HEK293T (cell line): ENCODE data around the gene MYOZ3.

Experiments used
- CTCF ChIA-PET: fragments of 350-600 bp; formaldehyde crosslinking; extraction: SDS; loops from one replicate; lab custom pipeline; 2021; ENCODE audit warnings: antibody characterized with exemption, inconsistent platforms; lab: Yijun Ruan, JAX
- POLR2A ChIA-PET: fragments of 350-600 bp; formaldehyde crosslinking; extraction: SDS; loops from one replicate; lab custom pipeline; 2020; ENCODE audit warnings: antibody characterized with exemption, inconsistent platforms; lab: Yijun Ruan, JAX
- DNase-seq: peaks from one replicate; pipeline ENCODE4 v3.0.0; 2012; ENCODE audit warnings: mixed read lengths; ENCODE audit errors: extremely low spot score
- ARNT ChIP-seq: fragments of 450-650 bp; IDR thresholded peaks from 2 replicates; pipeline ENCODE4 v1.6.1; 2017; ENCODE audit warnings: mild to moderate bottlenecking
- BHLHE40 ChIP-seq: fragments of 450-650 bp; IDR thresholded peaks from 2 replicates; pipeline ENCODE4 v1.6.1; 2016; ENCODE audit warnings: mild to moderate bottlenecking, moderate library complexity, borderline replicate concordance
- CTBP1 ChIP-seq: fragments of 450-650 bp; IDR thresholded peaks from 2 replicates; pipeline ENCODE4 v1.6.1; 2016; ENCODE audit warnings: borderline replicate concordance
- ELF4 ChIP-seq: fragments of 450-650 bp; IDR thresholded peaks from 2 replicates; pipeline ENCODE4 v1.6.1; 2017; ENCODE audit warnings: antibody characterized with exemption
- FOXA1 ChIP-seq: fragments of 450-650 bp; IDR thresholded peaks from 2 replicates; pipeline ENCODE4 v1.6.1; 2016; ENCODE audit warnings: mild to moderate bottlenecking
- FOXK2 ChIP-seq: fragments of 450-650 bp; IDR thresholded peaks from 2 replicates; pipeline ENCODE4 v1.6.1; 2016; ENCODE audit warnings: mild to moderate bottlenecking
- FOXM1 ChIP-seq: fragments of 450-650 bp; IDR thresholded peaks from 2 replicates; pipeline ENCODE4 v1.6.1; 2017; ENCODE audit warnings: mild to moderate bottlenecking, borderline replicate concordance
- HDGF ChIP-seq: fragments of 450-650 bp; IDR thresholded peaks from 2 replicates; pipeline ENCODE4 v1.6.1; 2017; ENCODE audit warnings: antibody characterized with exemption, borderline replicate concordance
- L3MBTL2 ChIP-seq: fragments of 450-650 bp; conservative IDR thresholded peaks from 2 replicates; pipeline ENCODE4 v1.6.1; 2016; ENCODE audit warnings: mild to moderate bottlenecking
- LEF1 ChIP-seq: fragments of 450-650 bp; IDR thresholded peaks from 2 replicates; pipeline ENCODE4 v1.6.1; 2017; ENCODE audit warnings: mild to moderate bottlenecking, borderline replicate concordance
- NFRKB ChIP-seq: fragments of 450-650 bp; IDR thresholded peaks from 2 replicates; pipeline ENCODE4 v1.6.1; 2016; ENCODE audit warnings: mild to moderate bottlenecking, moderate library complexity
- SP1 ChIP-seq: fragments of 450-650 bp; IDR thresholded peaks from 2 replicates; pipeline ENCODE4 v1.6.1; 2017
- SUZ12 ChIP-seq: fragments of 450-650 bp; IDR thresholded peaks from 2 replicates; pipeline ENCODE4 v1.6.1; 2016; ENCODE audit warnings: mild to moderate bottlenecking
- TARDBP ChIP-seq: fragments of 450-650 bp; IDR thresholded peaks from 2 replicates; pipeline ENCODE4 v1.6.1; 2016
- ZNF384 ChIP-seq: fragments of 450-650 bp; IDR thresholded peaks from 2 replicates; pipeline ENCODE4 v1.6.1; 2016
- TF ChIP-seq, protein P1 (sequence below): fragments of 450-650 bp; IDR thresholded peaks from 2 replicates; pipeline ENCODE4 v1.6.1; 2016

Gene MYOZ3

DNA sequence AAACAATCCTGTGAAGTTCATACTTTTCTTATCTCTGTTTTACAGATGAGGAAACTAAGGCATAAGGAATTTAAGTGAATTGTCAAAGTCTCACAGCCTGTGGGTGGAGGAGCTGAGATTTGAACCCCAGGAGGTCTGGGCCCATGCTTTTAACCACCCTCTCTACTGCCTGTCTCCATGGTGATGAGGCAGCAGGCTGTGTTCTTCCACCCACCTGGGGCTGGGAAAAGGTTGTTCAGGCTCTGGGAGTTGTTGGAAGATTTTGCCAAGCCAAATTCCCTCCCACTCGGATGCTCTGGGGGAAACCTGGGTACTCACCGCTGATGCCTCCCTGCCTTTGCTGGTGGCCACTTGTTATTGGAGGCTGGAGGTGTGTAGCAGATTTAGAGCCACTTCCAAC is 38.9 kb upstream of the MYOZ3 start:
- ChIA-PET POLR2A (no interaction called here), CTCF (no interaction called here)
- DNase-seq = no peak
- no peak for TF ChIP-seq FOXA1
- no peak for TF ChIP-seq ARNT
- no peak for TF ChIP-seq CTBP1
- TF ChIP-seq, protein P1, sequence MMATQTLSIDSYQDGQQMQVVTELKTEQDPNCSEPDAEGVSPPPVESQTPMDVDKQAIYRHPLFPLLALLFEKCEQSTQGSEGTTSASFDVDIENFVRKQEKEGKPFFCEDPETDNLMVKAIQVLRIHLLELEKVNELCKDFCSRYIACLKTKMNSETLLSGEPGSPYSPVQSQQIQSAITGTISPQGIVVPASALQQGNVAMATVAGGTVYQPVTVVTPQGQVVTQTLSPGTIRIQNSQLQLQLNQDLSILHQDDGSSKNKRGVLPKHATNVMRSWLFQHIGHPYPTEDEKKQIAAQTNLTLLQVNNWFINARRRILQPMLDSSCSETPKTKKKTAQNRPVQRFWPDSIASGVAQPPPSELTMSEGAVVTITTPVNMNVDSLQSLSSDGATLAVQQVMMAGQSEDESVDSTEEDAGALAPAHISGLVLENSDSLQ = no peak
- TF ChIP-seq BHLHE40 = no peak
- no peak for TF ChIP-seq SUZ12
- no peak for TF ChIP-seq FOXM1
- TF ChIP-seq SP1 = no peak
- TF ChIP-seq L3MBTL2 = no peak
- no peak for TF ChIP-seq FOXK2
- no peak for TF ChIP-seq ZNF384
- TF ChIP-seq TARDBP = no peak
- TF ChIP-seq ELF4 = no peak

DNA sequence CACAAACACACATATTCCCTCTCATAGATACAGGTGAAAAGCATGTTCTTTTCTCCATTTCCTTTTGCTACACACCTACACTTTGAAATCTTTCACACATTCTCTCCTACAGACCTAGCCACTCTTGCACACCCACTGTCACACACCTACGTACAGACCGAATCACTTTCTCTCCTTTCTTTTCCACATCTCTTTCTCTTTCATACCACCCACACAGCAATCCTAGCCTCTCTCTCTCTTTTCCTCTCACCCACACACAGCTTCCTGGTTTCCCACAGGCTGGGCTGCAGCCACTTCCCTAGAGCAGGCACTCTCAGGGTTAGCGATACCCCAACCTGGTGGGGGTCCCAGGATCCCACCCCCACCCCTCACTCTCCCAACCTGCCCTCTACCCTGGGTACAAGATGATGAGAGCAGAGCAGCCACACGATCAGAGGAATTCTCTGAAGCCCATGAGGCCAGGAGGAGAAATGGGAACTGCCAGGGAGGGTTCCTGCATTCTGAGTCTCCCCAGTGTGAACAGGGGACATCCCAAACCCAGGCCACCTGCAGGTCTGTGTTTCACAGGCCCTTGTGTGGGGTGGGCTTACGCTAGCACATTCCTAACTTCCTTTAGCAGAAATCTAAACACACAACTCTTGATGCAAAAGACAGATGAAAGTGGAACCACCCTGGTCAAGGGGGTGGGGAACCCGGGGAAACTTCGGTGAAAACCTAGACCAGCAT is 37.7 kb upstream of the MYOZ3 start:
- ChIA-PET CTCF (interaction anchor here (0.6 kb wide), 1 partner anchor 29 kb away, joined by 3 read pairs; no protein-coding TSS in a partner anchor), POLR2A (no interaction called here)
- no peak for DNase-seq
- TF ChIP-seq SUZ12 (no peak), NFRKB (no peak), FOXM1 (no peak), LEF1 (no peak), ZNF384 (no peak), ELF4 (no peak), FOXA1 (no peak), BHLHE40 (no peak), ARNT (no peak), CTBP1 (no peak), FOXK2 (no peak), HDGF (no peak), SP1 (no peak), L3MBTL2 (no peak), TARDBP (no peak)
- TF ChIP-seq, protein P1 = no peak

DNA sequence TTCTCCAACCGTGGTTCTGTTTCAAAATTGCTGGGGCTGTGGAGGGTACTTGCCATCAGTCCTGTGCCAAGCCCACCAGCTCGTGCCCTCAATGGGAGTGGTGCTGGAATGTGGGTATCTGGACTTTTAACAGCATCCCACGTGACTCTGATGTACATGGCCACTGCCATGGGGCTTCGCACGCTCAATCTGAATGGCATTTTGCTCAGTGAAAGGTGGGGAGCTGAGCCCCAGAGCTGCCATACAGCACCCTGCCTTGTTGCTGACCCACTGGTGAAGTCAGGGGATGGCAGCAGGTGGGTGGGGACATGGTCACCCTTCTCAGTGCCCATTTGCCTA is 37.2 kb upstream of the MYOZ3 start:
- CTCF ChIA-PET = interaction anchor here (0.6 kb wide), 1 partner anchor 28 kb away, joined by 3 read pairs; no protein-coding TSS in a partner anchor
- DNase-seq = no peak
- TF ChIP-seq FOXM1 (no peak), SUZ12 (no peak), FOXA1 (no peak), SP1 (no peak), ELF4 (no peak), FOXK2 (no peak), L3MBTL2 (no peak), ZNF384 (no peak), HDGF (no peak), ARNT (no peak), CTBP1 (no peak), NFRKB (no peak), TARDBP (no peak)
- TF ChIP-seq, protein P1 = no peak
- POLR2A ChIA-PET = no interaction called here

DNA sequence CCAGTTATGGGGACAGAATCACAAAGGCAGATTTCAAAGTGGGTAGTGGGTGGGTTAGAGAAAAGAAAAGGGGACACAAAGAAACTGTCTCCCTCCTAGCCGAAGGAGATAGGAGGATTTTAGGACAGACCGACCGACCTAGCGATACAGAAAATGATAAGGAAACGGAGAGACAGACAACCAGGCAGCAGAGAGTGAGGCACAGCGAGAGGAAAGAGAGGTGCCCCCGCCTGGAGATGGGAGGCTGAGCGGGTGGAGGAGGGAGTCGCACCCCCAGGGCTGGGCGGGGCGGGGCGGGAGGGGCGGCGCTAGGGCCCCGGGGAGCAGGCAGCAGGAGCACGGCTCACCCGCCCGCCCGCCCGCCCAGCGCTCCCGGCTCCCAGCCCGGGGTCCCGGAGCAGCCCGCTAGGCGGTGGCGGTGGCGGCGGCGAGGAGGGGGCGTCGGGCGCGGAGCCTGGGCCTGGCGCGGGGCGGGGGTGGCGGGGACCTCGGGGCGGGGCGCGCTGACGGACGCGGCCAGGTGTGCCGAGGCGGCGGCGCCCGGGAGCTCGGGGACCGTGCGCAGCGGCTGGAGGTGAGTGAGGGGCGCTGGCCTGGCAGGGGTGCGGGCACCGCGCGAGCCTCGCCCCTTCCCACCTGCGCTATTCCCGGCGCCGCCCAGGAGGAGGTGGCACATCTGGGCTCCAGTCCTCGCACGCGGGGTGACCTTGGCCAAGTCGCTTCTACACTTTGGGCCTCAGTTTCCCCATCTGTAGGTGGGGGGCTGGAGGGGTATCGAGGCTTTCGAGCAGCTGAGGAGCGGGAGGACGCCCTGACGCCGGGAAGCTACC is 36.5 kb upstream of the MYOZ3 start:
- ChIA-PET CTCF (no interaction called here), POLR2A (no interaction called here)
- TF ChIP-seq, protein P1 = no peak
- no peak for TF ChIP-seq NFRKB
- no peak for TF ChIP-seq L3MBTL2
- TF ChIP-seq CTBP1 = no peak
- no peak for TF ChIP-seq FOXM1
- no peak for TF ChIP-seq ZNF384
- TF ChIP-seq TARDBP = no peak
- TF ChIP-seq ELF4 = no peak
- TF ChIP-seq FOXA1 = no peak
- no peak for TF ChIP-seq SP1
- no peak for TF ChIP-seq HDGF
- no peak for TF ChIP-seq BHLHE40
- TF ChIP-seq ARNT = no peak
- no peak for TF ChIP-seq SUZ12
- TF ChIP-seq FOXK2 = no peak
- TF ChIP-seq LEF1 = no peak
- peak; percentile 75 for DNase-seq

DNA sequence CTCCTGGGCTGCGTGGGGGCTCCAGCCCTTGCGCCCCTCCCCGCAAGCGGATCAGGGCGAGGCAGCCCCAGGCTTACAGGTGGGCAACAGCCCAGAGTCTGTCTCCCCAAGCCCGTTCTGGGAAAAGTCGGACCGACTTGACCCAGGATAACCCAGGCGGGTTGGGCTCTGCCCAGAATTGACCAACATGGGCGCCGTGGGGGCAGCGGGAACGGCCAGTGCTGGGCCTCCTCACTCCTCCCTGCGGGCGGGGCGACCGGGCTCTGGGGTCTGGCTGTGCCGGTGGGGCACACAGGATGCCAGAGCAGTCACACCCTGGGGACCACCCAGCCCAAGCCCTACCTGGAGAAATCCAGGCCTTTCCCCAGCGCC is 35.9 kb upstream of the MYOZ3 start:
- no peak for DNase-seq
- ChIA-PET POLR2A (no interaction called here), CTCF (no interaction called here)
- TF ChIP-seq LEF1 (no peak), SUZ12 (no peak), ZNF384 (no peak), NFRKB (no peak), SP1 (no peak), CTBP1 (no peak), ELF4 (no peak)
